ENCODE measurements around the gene RNPEPL1.

RNPEPL1 gene

GRCh38 chr2:240554767-240555493, 13.4 kb upstream of the RNPEPL1 start:
- TF ChIP-seq CTCF (IDR thresholded peaks at IDR 0.05; ENCODE audit: insufficient read depth, low read length), result no peak
- no peak for TF ChIP-seq GABPA (IDR thresholded peaks at IDR 0.05; ENCODE audit: low read depth)
- no peak for TF ChIP-seq SPI1 (IDR thresholded peaks at IDR 0.05; ENCODE audit: borderline replicate concordance, low read depth)
- no peak for TF ChIP-seq POLR2AphosphoS5 (IDR thresholded peaks at IDR 0.05; ENCODE audit: low read depth)
- TF ChIP-seq REST (IDR thresholded peaks at IDR 0.05; ENCODE audit: insufficient replicate concordance, low read depth), result no peak

GRCh38 chr2:240555541-240556250, 12.6 kb upstream of the RNPEPL1 start:
- no peak overlapping the region for H3K4me3 ChIP-seq (replicated peaks; ENCODE audit: insufficient read depth, low read length)
- TF ChIP-seq CTCF (IDR thresholded peaks at IDR 0.05; ENCODE audit: insufficient read depth, low read length) (no peak), SPI1 (IDR thresholded peaks at IDR 0.05; ENCODE audit: borderline replicate concordance, low read depth) (no peak), GABPA (IDR thresholded peaks at IDR 0.05; ENCODE audit: low read depth) (no peak), POLR2AphosphoS5 (IDR thresholded peaks at IDR 0.05; ENCODE audit: low read depth) (no peak), REST (IDR thresholded peaks at IDR 0.05; ENCODE audit: insufficient replicate concordance, low read depth) (no peak)
- no peak for DNase-seq (ENCODE audit: low read depth in 1 of 2, low spot score in 1 of 2)
- no peak overlapping the region for H3K27ac ChIP-seq (replicated peaks)
- H3K27me3 ChIP-seq (ENCODE audit: insufficient read depth, poor library complexity, severe bottlenecking), result no peaks in the 10 kb centered on the region

More at GRCh38 chr2:240554767-240555493, 13.4 kb upstream of the RNPEPL1 start:
- Histone ChIP-seq H3K27me3 (ENCODE audit: insufficient read depth, poor library complexity, severe bottlenecking) (no peaks in the 10 kb centered on the region), H3K27ac (replicated peaks) (no peak overlapping the region), H3K4me3 (replicated peaks; ENCODE audit: insufficient read depth, low read length) (no peak overlapping the region)
- no peak for DNase-seq (ENCODE audit: low read depth in 1 of 2, low spot score in 1 of 2)

- Histone ChIP-seq H3K27me3 (ENCODE audit: insufficient read depth, poor library complexity, severe bottlenecking) (no peaks in the 10 kb centered on the region), H3K27ac (replicated peaks) (no peak overlapping the region), H3K4me3 (replicated peaks; ENCODE audit: insufficient read depth, low read length) (no peak overlapping the region)
- TF ChIP-seq POLR2AphosphoS5 (IDR thresholded peaks at IDR 0.05; ENCODE audit: low read depth), result no peak
- peak; percentile 31 for TF ChIP-seq CTCF (IDR thresholded peaks at IDR 0.05; ENCODE audit: insufficient read depth, low read length)
- peak in 1 of 2 experiments; percentile 58 for DNase-seq (ENCODE audit: low read depth in 1 of 2, low spot score in 1 of 2)
These were observed 11.7 kb upstream of the RNPEPL1 start for GRCh38 chr2:240556553-240557100.

Data from HL-60 (cell line).